SU-DHL-6 (cell line): ENCODE results near the gene LINGO3.

Source experiments
- EZH2phosphoT487 ChIP-seq: fragments of 200-600 bp; sonication (generic), shearing (Covaris generic); conservative IDR thresholded peaks from 2 replicates; pipeline ENCODE4 v1.6.1; 2018; ENCODE audit warnings: mild to moderate bottlenecking, antibody characterized with exemption, low read length, moderate library complexity, mixed read lengths
- TF ChIP-seq, protein P1 (sequence below): fragments of 200-600 bp; sonication (generic); IDR thresholded peaks from one replicate; pipeline ENCODE4 v1.5.1; 2017; ENCODE audit warnings: antibody characterized with exemption, mild to moderate bottlenecking, low read length, moderate library complexity; ENCODE audit not compliant: insufficient read depth, poor library complexity, severe bottlenecking

- TF ChIP-seq, protein P1, sequence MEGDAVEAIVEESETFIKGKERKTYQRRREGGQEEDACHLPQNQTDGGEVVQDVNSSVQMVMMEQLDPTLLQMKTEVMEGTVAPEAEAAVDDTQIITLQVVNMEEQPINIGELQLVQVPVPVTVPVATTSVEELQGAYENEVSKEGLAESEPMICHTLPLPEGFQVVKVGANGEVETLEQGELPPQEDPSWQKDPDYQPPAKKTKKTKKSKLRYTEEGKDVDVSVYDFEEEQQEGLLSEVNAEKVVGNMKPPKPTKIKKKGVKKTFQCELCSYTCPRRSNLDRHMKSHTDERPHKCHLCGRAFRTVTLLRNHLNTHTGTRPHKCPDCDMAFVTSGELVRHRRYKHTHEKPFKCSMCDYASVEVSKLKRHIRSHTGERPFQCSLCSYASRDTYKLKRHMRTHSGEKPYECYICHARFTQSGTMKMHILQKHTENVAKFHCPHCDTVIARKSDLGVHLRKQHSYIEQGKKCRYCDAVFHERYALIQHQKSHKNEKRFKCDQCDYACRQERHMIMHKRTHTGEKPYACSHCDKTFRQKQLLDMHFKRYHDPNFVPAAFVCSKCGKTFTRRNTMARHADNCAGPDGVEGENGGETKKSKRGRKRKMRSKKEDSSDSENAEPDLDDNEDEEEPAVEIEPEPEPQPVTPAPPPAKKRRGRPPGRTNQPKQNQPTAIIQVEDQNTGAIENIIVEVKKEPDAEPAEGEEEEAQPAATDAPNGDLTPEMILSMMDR, result no peak
- TF ChIP-seq EZH2phosphoT487, result no peak
These were observed 33.7 kb downstream of the LINGO3 start for GRCh38 chr19:2274185-2274711.
